HepG2 (cell line): ENCODE data around the gene CYCS. TPM values are rescaled to one million over a fixed set of nuclear protein-coding genes. Genes with fewer than 3 reads are reported as not detected.

Source experiments
- ATAC-seq: fragments of 200-7000 bp; cut with Tn5 transposase; 3 replicates; pipeline ENCODE4 v1.9.1; 2020; ENCODE audit warnings: mild to moderate bottlenecking, moderate library complexity
- BruUV-seq: library from RNA; stranded (reverse); fragments of 400-500 nt; replicated peaks from 2 replicates; lab custom pipeline; 2021; lab: Mats Ljungman, UMichigan
- CTCF ChIA-PET: fragments of 300-600 bp; formaldehyde crosslinking; extraction: SDS; loops from one replicate; lab custom pipeline; 2021; ENCODE audit warnings: low total read pairs, inconsistent platforms, low intra/inter-chr PET ratio; lab: Yijun Ruan, JAX
- POLR2A ChIA-PET: fragments of 350-600 bp; sonication (Branson Sonifier 250); formaldehyde crosslinking; loops from one replicate; lab custom pipeline; 2020; ENCODE audit warnings: antibody characterized with exemption, inconsistent platforms; lab: Yijun Ruan, JAX
- DNase-seq: peaks from one replicate; pipeline ENCODE4 v3.0.0-alpha.2; 2015; ENCODE audit warnings: low spot score
- FAIRE-seq: peaks from 3 replicates; lab custom pipeline; 2011; peaks lifted over from hg19 to GRCh38; lab: Jason Lieb, UNC
- H2AFZ ChIP-seq: one replicate; pipeline ENCODE4 v1.6.1; 2011; ENCODE audit warnings: low read length, inconsistent platforms
- H3K27ac ChIP-seq: fragments of 300-600 bp; 3 replicates; pipeline ENCODE4 v1.8.0; 2011; ENCODE audit warnings: mixed run types, mild to moderate bottlenecking, mixed read lengths, low read length, inconsistent platforms; ENCODE audit not compliant: insufficient read depth; ENCODE audit errors: extremely low read length
- H3K27me3 ChIP-seq, 2 experiments: fragments of 200-600 bp in 1 of 2; 2 replicates in 1 of 2; 3 replicates in 1 of 2; pipeline versions ENCODE4 v1.6.0 to v1.8.0; 2011; ENCODE audit warnings: low read length in 2 of 2, mild to moderate bottlenecking in 2 of 2, moderate library complexity in 2 of 2, inconsistent platforms in 1 of 2; ENCODE audit not compliant: insufficient read depth in 2 of 2, control insufficient read depth in 1 of 2
- H3K36me3 ChIP-seq, 2 experiments: fragments of 200-600 bp in 1 of 2; replicated peaks in 1 of 2; 2 replicates in 1 of 2; 3 replicates in 1 of 2; pipeline versions ENCODE4 v1.5.1 to v1.8.0; 2011; ENCODE audit warnings: low read length in 2 of 2, inconsistent platforms in 1 of 2; ENCODE audit not compliant: insufficient read depth in 2 of 2, control insufficient read depth in 1 of 2
- H3K4me1 ChIP-seq: 2 replicates; pipeline ENCODE4 v1.5.1; 2012; ENCODE audit warnings: low read length, inconsistent platforms; ENCODE audit not compliant: insufficient read depth
- H3K4me2 ChIP-seq: 2 replicates; pipeline ENCODE4 v1.6.0; 2011; ENCODE audit warnings: low read depth, low read length, inconsistent platforms
- H3K4me3 ChIP-seq, 3 experiments: fragments of 200-600 bp in 1 of 3; sonication (generic), shearing (Covaris generic) in 1 of 3; replicated peaks in 1 of 3; 2 replicates each; pipeline ENCODE4 v1.5.1; 2011 to 2016; ENCODE audit warnings: low read length in 3 of 3, inconsistent platforms in 2 of 3, low read depth in 2 of 3, mild to moderate bottlenecking in 2 of 3, control low read depth in 1 of 3, mixed read lengths in 1 of 3; ENCODE audit not compliant: insufficient read depth in 1 of 3
- H3K79me2 ChIP-seq: one replicate; pipeline ENCODE4 v1.6.1; 2011; ENCODE audit warnings: low read length, inconsistent platforms; ENCODE audit not compliant: insufficient read depth
- H3K9ac ChIP-seq: 2 replicates; pipeline ENCODE4 v1.6.0; 2011; ENCODE audit warnings: mild to moderate bottlenecking, low read depth, low read length, inconsistent platforms; ENCODE audit not compliant: insufficient read depth
- H3K9me3 ChIP-seq: 2 replicates; pipeline ENCODE4 v1.5.1; 2012; ENCODE audit warnings: mild to moderate bottlenecking, low read length
- H4K20me1 ChIP-seq: 2 replicates; pipeline ENCODE4 v1.6.0; 2011; ENCODE audit warnings: inconsistent platforms, mild to moderate bottlenecking, low read length, moderate library complexity; ENCODE audit not compliant: insufficient read depth
- ARNT2 ChIP-seq: sonication (generic); formaldehyde crosslinking; IDR thresholded peaks from 2 replicates; pipeline ENCODE4 v1.8.0; 2022; ENCODE audit warnings: mild to moderate bottlenecking, low read depth, missing genetic modification reagents, moderate library complexity
- CCAR2 ChIP-seq: fragments of 200-400 bp; formaldehyde crosslinking; optimal IDR thresholded peaks from 2 replicates; pipeline ENCODE3; 2018; ENCODE audit warnings: low read depth, mild to moderate bottlenecking, low read length, moderate library complexity
- FOXO1 ChIP-seq: sonication (generic); formaldehyde crosslinking; IDR thresholded peaks from 2 replicates; pipeline ENCODE4 v1.4.0; 2020; ENCODE audit warnings: missing genetic modification reagents
- IRF9 ChIP-seq: sonication (generic); formaldehyde crosslinking; IDR thresholded peaks from 2 replicates; pipeline ENCODE4 v1.8.0; 2022; ENCODE audit warnings: missing genetic modification reagents, mild to moderate bottlenecking, borderline replicate concordance
- KAT8 ChIP-seq: IDR thresholded peaks from 2 replicates; pipeline ENCODE4 v1.6.1; 2016; ENCODE audit warnings: missing genetic modification reagents, missing compliant biosample characterization
- MBD4 ChIP-seq: IDR thresholded peaks from 2 replicates; pipeline ENCODE4 v1.6.1; 2012; ENCODE audit warnings: low read length, inconsistent platforms, borderline replicate concordance
- NR3C1 ChIP-seq: sonication (generic); formaldehyde crosslinking; IDR thresholded peaks from 2 replicates; pipeline ENCODE4 v1.4.0; 2020; ENCODE audit warnings: missing genetic modification reagents
- PAWR ChIP-seq: sonication (generic); formaldehyde crosslinking; IDR thresholded peaks from 2 replicates; pipeline ENCODE4 v1.4.0; 2020; ENCODE audit warnings: missing genetic modification reagents, mild to moderate bottlenecking, borderline replicate concordance
- REPIN1 ChIP-seq: sonication (generic); formaldehyde crosslinking; IDR thresholded peaks from 2 replicates; pipeline ENCODE4 v1.8.0; 2022; ENCODE audit warnings: missing genetic modification reagents, low read depth, mild to moderate bottlenecking, borderline replicate concordance
- ZNF30 ChIP-seq: sonication (generic); formaldehyde crosslinking; IDR thresholded peaks from 2 replicates; pipeline ENCODE4 v1.5.0; 2020; ENCODE audit warnings: mild to moderate bottlenecking, missing genetic modification reagents
- ZNF337 ChIP-seq: sonication (generic); formaldehyde crosslinking; IDR thresholded peaks from 2 replicates; pipeline ENCODE4 v1.5.1; 2020; ENCODE audit warnings: missing genetic modification reagents, low read depth, mild to moderate bottlenecking, borderline replicate concordance
- ZNF550 ChIP-seq: sonication (generic); formaldehyde crosslinking; IDR thresholded peaks from 2 replicates; pipeline ENCODE4 v1.4.0; 2020; ENCODE audit warnings: mild to moderate bottlenecking, missing genetic modification reagents, borderline replicate concordance
- WGBS: methylation state at CpG from one replicate; pipeline ENCODE4 v1.1.6; 2017; ENCODE audit warnings: low lambda C conversion rate; 5-methylcytosine and 5-hydroxymethylcytosine counted together
- in situ Hi-C: cut with HindIII; loops from 2 replicates; pipeline ENCODE4 v1.10.0; 2017; ENCODE audit warnings: low pct_unique_long_range_greater_than_20kb; ENCODE audit not compliant: extremely low pct_ligation_motif_present
- intact Hi-C: fragments of 100-400 bp; cut with micrococcal nuclease; formaldehyde crosslinking; loops from one replicate; pipeline ENCODE4 v1.10.0; 2022; ENCODE audit not compliant: unreplicated experiment
- polyA plus RNA-seq, 8 experiments: library from polyadenylated mRNA; depleted of rRNA in 3 of 8; stranded (reverse) in 7 of 8; unstranded in 1 of 8; fragments of >200 nt; fragmentation: Illumina TruSeq in 4 of 8; extraction: Trizol in 4 of 8; gene quantifications; 2 replicates each; pipeline versions ENCODE4 v1.2.1 to v1.2.3, GENCODE V29; 2011 to 2016; ENCODE audit warnings: low read depth in 4 of 8, missing spikeins in 1 of 8, mixed read lengths in 1 of 8; ENCODE audit not compliant: insufficient read depth in 1 of 8
- total RNA-seq, 5 experiments: library from RNA; depleted of rRNA; stranded (reverse); fragments of >200 nt; fragmentation: Illumina TruSeq; extraction: Trizol; gene quantifications; 2 replicates each; pipeline ENCODE4 v1.2.3, GENCODE V29; 2016; ENCODE audit warnings: low read depth in 1 of 5

CYCS gene
- total and polyA plus RNA-seq, 2 of the 13 experiments (the other 11 are each of a cell fraction or from before 2014, with no cell fraction given) = 35.9 to 202 TPM

- 91% methylated on average over 3 of the region's 3 CpGs for WGBS
- Histone ChIP-seq H3K79me2 (no peaks in the 10 kb centered on the region), H3K9me3 (no peaks in the 10 kb centered on the region), H3K36me3 (no peaks in the 10 kb centered on the region), H3K27ac (no peak overlapping the region), H3K4me2 (no peak overlapping the region), H3K4me1 (0 out of 2 replicates have a peak, but pooled peaks cover 5% of the 10 kb centered on the region), H3K27me3 (no peaks in the 10 kb centered on the region), H4K20me1 (no peaks in the 10 kb centered on the region), H2AFZ (no peak overlapping the region), H3K4me3 (no peak overlapping the region), H3K9ac (no peak overlapping the region)
- intact Hi-C loops = no loop called here
- TF ChIP-seq NR3C1 (CRISPR knock-in tag) = no peak
- TF ChIP-seq ARNT2 (CRISPR knock-in tag) = no peak
- TF ChIP-seq REPIN1 (CRISPR knock-in tag) = no peak
- TF ChIP-seq PAWR (CRISPR knock-in tag) = no peak
- TF ChIP-seq IRF9 (CRISPR knock-in tag) = no peak
- no peak for TF ChIP-seq ZNF550 (CRISPR knock-in tag)
- no peak for TF ChIP-seq FOXO1
- no peak for TF ChIP-seq ZNF337 (CRISPR knock-in tag)
- no peak for TF ChIP-seq CCAR2
- TF ChIP-seq MBD4 = no peak
- no peak for TF ChIP-seq KAT8 (CRISPR knock-in tag)
- TF ChIP-seq ZNF30 = no peak
- FAIRE-seq = no peak
- no peak for ATAC-seq
- ChIA-PET POLR2A (interaction anchor here (0.9 kb wide), 1 partner anchor 42 kb away, joined by 3 read pairs; no protein-coding TSS in a partner anchor), CTCF (no interaction called here)
- in situ Hi-C loops = no loop called here
- no peak for DNase-seq
- BruUV-seq = no TSS peak
These were observed 42.3 kb upstream of the CYCS start for GRCh38 chr7:25167262-25167843.
